Vagina (tissue), 2 donors: ENCODE measurements around the gene ZNF385B.

Source experiments
- CTCF ChIP-seq, 3 experiments: fragments of 450-650 bp in 2 of 3; fragments of 200-600 bp in 1 of 3; sonication (generic) in 1 of 3; IDR thresholded peaks; one replicate each; pipeline ENCODE4 v1.5.1; 2017 to 2019; ENCODE audit warnings: antibody characterized with exemption in 3 of 3, mild to moderate bottlenecking in 2 of 3, moderate library complexity in 2 of 3
- POLR2A ChIP-seq, 2 donors: fragments of 450-650 bp; IDR thresholded peaks; one replicate each; pipeline ENCODE4 v1.6.1; 2017; ENCODE audit warnings: antibody characterized with exemption in 2 of 2, mild to moderate bottlenecking in 2 of 2, moderate library complexity in 2 of 2

DNA sequence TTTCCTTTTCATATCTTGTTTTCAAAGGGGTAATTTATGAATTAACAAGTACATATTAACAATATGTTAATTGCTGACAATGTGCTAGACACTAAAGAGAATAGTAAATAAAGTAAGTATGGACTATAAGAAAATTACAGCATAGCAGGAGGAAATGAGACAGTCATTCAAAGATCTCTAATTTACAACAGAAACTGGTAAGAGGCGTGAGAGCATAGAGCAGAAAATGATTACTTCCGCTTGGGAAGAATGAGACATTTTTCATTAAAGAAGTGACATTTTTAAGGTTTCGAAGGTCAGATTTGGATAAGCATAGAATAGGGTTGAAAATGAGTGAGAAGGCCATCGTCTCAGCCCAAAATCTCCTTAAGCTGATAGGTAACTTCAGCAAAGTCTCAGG, 412.4 kb downstream of the ZNF385B start:
- TF ChIP-seq POLR2A (IDR thresholded peaks at IDR 0.05) (no peak), CTCF (IDR thresholded peaks at IDR 0.05) (no peak)
